Type B pancreatic cell (in vitro differentiated cells): ENCODE measurements around the gene CCSAP. TPM values are rescaled to one million over a fixed set of nuclear protein-coding genes. Genes with fewer than 3 reads are reported as not detected.

Experiments
- DNase-seq: peaks from one replicate; pipeline ENCODE4 v3.0.0; 2021; ENCODE audit warnings: mixed read lengths; ENCODE audit not compliant: unreplicated experiment; ENCODE audit errors: extremely low spot score
- H3K27ac Mint-ChIP-seq: 2 replicates; pipeline ENCODE4 v1.8.0; 2021; ENCODE audit warnings: mild to moderate bottlenecking, mixed read lengths
- H3K27me3 Mint-ChIP-seq: 2 replicates; pipeline ENCODE4 v1.8.0; 2021; ENCODE audit warnings: mixed read lengths
- H3K36me3 Mint-ChIP-seq: 2 replicates; pipeline ENCODE4 v1.8.0; 2021; ENCODE audit warnings: mixed read lengths
- H3K4me1 Mint-ChIP-seq: one replicate; pipeline ENCODE4 v1.8.0; 2021; ENCODE audit warnings: mixed read lengths; ENCODE audit not compliant: unreplicated experiment
- H3K4me3 Mint-ChIP-seq: 2 replicates; pipeline ENCODE4 v1.8.0; 2021; ENCODE audit warnings: mild to moderate bottlenecking, mixed read lengths
- H3K9me3 Mint-ChIP-seq: 2 replicates; pipeline ENCODE4 v1.8.0; 2021; ENCODE audit warnings: mixed read lengths
- total RNA-seq: library from RNA; stranded (reverse); gene quantifications from 2 replicates; pipeline ENCODE4 v1.2.1, GENCODE V29; 2021; ENCODE audit warnings: low replicate concordance
- TF ChIP-seq, protein P1 (sequence below): fragments of 200-600 bp; sonication (generic); conservative IDR thresholded peaks from 2 replicates; pipeline ENCODE4 v1.5.0; 2021; ENCODE audit warnings: antibody characterized with exemption, mild to moderate bottlenecking

CCSAP gene
- total RNA-seq, 1 donor from 2014 or later: 9.6 TPM

DNA sequence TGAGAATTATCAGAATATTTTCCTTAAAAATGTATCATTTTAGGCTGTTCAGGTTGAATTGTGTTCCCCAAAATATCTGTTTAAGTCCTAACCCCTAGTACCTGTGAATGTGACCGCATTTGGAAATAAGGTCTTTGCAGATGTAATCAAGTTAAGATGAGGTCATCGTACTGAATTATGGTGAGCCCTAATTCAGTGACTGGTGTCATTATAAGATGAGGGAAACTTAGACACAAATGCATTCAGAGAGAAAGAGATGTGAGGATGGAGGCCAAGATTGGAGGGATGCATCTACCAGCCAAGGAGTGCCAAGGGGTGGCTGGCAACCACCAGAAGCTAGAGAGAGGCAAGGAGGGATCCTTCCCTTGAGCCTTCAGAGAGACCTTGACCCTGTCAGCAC lies 67.8 kb downstream of the CCSAP start:
- Mint-ChIP-seq H3K4me1 (peaks cover 25% of the 10 kb centered on the region), H3K36me3 (peaks cover 8% of the 10 kb centered on the region), H3K9me3 (no peaks in the 10 kb centered on the region), H3K4me3 (no peak overlapping the region), H3K27ac (no peak overlapping the region), H3K27me3 (no peaks in the 10 kb centered on the region)
- TF ChIP-seq, protein P1, sequence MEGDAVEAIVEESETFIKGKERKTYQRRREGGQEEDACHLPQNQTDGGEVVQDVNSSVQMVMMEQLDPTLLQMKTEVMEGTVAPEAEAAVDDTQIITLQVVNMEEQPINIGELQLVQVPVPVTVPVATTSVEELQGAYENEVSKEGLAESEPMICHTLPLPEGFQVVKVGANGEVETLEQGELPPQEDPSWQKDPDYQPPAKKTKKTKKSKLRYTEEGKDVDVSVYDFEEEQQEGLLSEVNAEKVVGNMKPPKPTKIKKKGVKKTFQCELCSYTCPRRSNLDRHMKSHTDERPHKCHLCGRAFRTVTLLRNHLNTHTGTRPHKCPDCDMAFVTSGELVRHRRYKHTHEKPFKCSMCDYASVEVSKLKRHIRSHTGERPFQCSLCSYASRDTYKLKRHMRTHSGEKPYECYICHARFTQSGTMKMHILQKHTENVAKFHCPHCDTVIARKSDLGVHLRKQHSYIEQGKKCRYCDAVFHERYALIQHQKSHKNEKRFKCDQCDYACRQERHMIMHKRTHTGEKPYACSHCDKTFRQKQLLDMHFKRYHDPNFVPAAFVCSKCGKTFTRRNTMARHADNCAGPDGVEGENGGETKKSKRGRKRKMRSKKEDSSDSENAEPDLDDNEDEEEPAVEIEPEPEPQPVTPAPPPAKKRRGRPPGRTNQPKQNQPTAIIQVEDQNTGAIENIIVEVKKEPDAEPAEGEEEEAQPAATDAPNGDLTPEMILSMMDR: no peak
- DNase-seq: no peak

DNA sequence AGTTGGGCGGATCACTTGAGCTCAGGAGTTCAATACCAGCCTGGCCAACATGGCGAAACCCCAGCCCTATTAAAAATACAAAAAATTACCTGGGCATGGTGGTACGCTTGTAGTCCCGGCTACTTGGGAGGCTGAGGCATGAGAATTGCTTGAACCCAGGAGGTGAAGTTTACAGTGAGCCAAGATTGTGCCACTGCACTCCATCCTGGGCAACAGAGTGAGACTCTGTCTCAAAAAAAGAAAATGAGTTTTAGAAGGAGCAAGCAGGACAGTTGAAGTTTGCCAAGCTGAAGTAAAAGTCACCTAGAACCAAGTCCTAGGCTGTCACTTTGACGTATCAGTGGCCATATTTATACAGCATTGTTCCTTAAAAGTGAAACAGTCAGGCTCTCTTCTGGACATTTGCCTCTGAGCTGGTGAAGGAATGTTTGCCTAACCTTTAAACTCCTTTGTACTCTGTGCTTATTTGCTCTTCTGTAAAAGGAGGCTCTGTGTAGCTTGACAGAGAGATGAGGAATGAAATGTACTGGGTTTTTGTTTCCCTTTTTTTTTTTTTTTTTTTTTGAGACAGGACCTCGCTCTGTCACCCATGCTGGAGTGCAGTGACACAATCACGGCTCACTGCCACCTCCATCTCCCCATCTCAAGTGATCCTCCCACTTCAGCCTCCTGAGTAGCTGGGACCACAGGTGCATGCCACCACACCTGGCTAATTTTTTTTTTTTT lies 69.2 kb downstream of the CCSAP start:
- Mint-ChIP-seq H3K4me3 (peak overlapping the region; percentile 97), H3K27ac (no peak overlapping the region), H3K27me3 (no peaks in the 10 kb centered on the region), H3K4me1 (peaks cover 25% of the 10 kb centered on the region), H3K36me3 (peaks cover 8% of the 10 kb centered on the region), H3K9me3 (no peaks in the 10 kb centered on the region)
- DNase-seq: no peak
- TF ChIP-seq, protein P1: no peak

DNA sequence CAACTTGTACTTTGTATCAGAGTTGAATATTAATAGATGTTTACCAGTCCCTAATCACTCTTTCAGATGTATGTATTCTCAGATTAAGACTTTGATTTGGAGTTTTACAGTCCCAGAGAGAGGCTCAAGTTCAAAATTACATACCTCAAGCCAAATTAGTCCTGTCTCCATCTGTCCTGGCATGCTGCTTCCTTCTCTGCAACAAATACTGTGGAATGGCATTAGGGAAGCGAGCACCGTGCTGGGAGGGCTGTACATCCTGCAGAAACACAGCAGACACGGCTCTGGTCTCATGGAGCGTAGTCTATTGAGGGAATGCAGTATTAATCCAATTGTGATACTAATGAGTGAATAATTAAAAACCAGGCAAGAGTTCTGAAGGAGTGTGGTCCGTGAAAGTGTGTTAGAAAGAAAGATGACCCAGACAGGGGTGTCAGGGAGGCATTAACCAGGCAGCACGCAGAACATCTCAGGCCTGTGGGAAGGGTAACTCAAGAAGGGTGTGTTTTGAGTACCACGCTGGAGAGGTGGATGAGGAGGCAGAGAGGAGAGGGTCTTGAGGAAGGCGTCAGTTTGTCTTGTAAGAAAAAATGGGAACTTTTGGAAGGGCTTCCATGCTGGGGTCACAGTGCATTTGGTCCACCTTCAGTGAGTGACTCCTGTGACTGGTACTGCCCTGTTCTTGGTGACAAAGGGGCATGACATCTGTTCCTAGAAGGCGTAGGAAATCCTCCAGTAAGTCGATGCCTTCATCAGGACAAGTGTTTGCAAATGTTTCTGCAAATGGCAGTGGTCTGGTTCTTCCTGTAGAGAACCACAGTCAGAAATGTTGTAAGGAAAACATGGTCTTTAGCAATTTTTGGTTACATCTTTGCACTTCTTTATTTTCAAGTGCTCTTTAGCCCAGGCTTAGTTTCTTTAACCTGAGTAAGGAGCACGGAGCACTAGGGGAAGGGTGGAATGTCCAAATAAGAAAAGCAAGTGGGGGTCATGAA lies 70.4 kb downstream of the CCSAP start:
- peak overlapping the region; percentile 97 for H3K4me3 Mint-ChIP-seq
- TF ChIP-seq, protein P1: no peak
- peak overlapping the region; percentile 89 for H3K27ac Mint-ChIP-seq
- H3K4me1 Mint-ChIP-seq: peaks cover 25% of the 10 kb centered on the region
- peaks cover 8% of the 10 kb centered on the region for H3K36me3 Mint-ChIP-seq
- H3K27me3 Mint-ChIP-seq: no peaks in the 10 kb centered on the region
- DNase-seq: no peak
- H3K9me3 Mint-ChIP-seq: no peaks in the 10 kb centered on the region

DNA sequence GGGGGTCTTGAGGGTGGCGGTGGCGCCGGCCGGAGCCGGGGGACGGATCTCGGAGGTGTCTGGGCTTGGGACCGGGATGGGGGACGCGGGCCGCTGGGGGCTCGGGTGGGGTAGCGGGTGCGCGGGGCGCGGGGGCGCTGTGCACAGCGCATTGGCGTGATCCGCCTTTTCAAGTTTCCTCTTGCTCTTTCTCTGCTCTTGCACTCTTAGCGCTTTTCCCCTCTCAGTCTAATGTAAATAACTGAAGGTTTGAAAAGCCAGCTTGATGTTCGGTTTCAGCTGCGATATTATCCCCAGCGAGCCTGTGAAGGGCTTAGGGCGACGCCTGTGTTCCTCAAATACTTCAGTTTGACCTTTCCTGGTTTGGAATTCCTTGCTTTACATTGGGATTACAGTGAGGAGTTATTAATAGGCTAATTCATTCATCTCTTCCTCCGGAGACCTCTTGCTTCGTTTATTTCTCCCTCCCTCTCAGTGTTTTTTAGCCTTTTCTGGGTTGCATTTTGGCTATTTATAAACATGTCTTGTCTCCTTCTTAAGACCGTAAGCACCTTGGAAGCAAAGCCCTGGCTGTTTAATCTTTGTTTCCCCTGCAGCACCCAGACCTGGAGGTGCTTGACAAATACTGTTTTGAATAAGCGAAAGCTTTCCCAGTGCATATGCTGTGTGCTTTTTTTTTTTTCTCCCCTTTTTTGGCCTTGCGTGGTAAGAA lies 71.2 kb downstream of the CCSAP start:
- no peak for DNase-seq
- peaks cover 12% of the 10 kb centered on the region for H3K36me3 Mint-ChIP-seq
- H3K27me3 Mint-ChIP-seq: no peaks in the 10 kb centered on the region
- H3K4me1 Mint-ChIP-seq: peaks cover 25% of the 10 kb centered on the region
- peaks cover 5% of the 10 kb centered on the region for H3K9me3 Mint-ChIP-seq
- TF ChIP-seq, protein P1: peak; percentile 27
- H3K27ac Mint-ChIP-seq: peak overlapping the region; percentile 89
- peak overlapping the region; percentile 97 for H3K4me3 Mint-ChIP-seq

Other genes with a start within 250 kb of the CCSAP start
- 59.9 and 71.8 TPM in 2 replicates for gene RAB4A, start 71.9 kb downstream of the CCSAP start, total RNA-seq
- gene ACTA1, start 91.0 kb upstream of the CCSAP start, total RNA-seq: 0.55 and 1.9 TPM in 2 replicates
- gene NUP133, start 165.3 kb upstream of the CCSAP start, total RNA-seq: 46.2 and 53.9 TPM in 2 replicates
- gene ABCB10, start 215.7 kb upstream of the CCSAP start, total RNA-seq: 19.4 and 24.1 TPM in 2 replicates